Peyer's patch (tissue), 4 donors: ENCODE measurements around the gene CAPN9. TPM values are rescaled to one million over a fixed set of nuclear protein-coding genes. Genes with fewer than 3 reads are reported as not detected.

Experiments
- DNase-seq, 3 donors: peaks; one replicate each; pipeline ENCODE4 v3.0.0-alpha.2; 2017 to 2019
- H3K27ac ChIP-seq, 4 donors: fragments of 200-600 bp; sonication (generic); one replicate each; pipeline ENCODE4 v1.5.1; 2016 to 2019
- H3K27me3 ChIP-seq, 2 donors: fragments of 200-600 bp; sonication (generic); one replicate each; pipeline ENCODE4 v1.5.1; 2019
- H3K36me3 ChIP-seq, 3 donors: fragments of 200-600 bp; sonication (generic); one replicate each; pipeline ENCODE4 v1.5.1; 2016 to 2019
- H3K4me1 ChIP-seq, 4 donors: fragments of 200-600 bp; sonication (generic); one replicate each; pipeline ENCODE4 v1.5.1; 2016 to 2019
- H3K4me3 ChIP-seq, 4 donors: fragments of 200-600 bp; sonication (generic); 1 replicate in 3 of 4; 2 replicates in 1 of 4; pipeline ENCODE4 v1.5.1; 2016 to 2019; ENCODE audit warnings: mild to moderate bottlenecking in 1 of 4
- H3K9me3 ChIP-seq, 4 donors: fragments of 200-600 bp; sonication (generic); one replicate each; pipeline ENCODE4 v1.5.1; 2016 to 2019; ENCODE audit warnings: mild to moderate bottlenecking in 1 of 4
- CTCF ChIP-seq, 6 experiments: fragments of 450-650 bp in 4 of 6; fragments of 200-600 bp in 2 of 6; sonication (generic) in 1 of 6; IDR thresholded peaks; one replicate each; pipeline ENCODE4 v1.5.1; 2017 to 2019; ENCODE audit warnings: antibody characterized with exemption in 6 of 6, mild to moderate bottlenecking in 3 of 6, moderate library complexity in 1 of 6
- POLR2A ChIP-seq, 2 donors: fragments of 450-650 bp; IDR thresholded peaks; one replicate each; pipeline ENCODE4 v1.5.1; 2017; ENCODE audit warnings: antibody characterized with exemption in 2 of 2, mild to moderate bottlenecking in 2 of 2, moderate library complexity in 2 of 2
- total RNA-seq, 4 donors: library from RNA; depleted of rRNA; stranded (reverse); fragments of >200 nt; gene quantifications; one replicate each; pipeline ENCODE4 v1.1.0, GENCODE V29; 2016

The CAPN9 gene
- total RNA-seq, 4 donors from 2014 or later: 23.7 to 43.1 (median 33.4) TPM

- H3K9me3 ChIP-seq: peaks cover 0 to 6% (median 2%) of the 10 kb centered on the region in 4 donors
- no peaks in the 10 kb centered on the region for H3K27me3 ChIP-seq
- H3K4me1 ChIP-seq: no peaks in the 10 kb centered on the region
- no peak overlapping the region for H3K4me3 ChIP-seq
- no peaks in the 10 kb centered on the region for H3K36me3 ChIP-seq
- DNase-seq: no peak
- TF ChIP-seq CTCF (IDR thresholded peaks at IDR 0.05): no peak
- TF ChIP-seq POLR2A (IDR thresholded peaks at IDR 0.05): no peak
- H3K27ac ChIP-seq: no peak overlapping the region
Observed at GRCh38 chr1:230808281-230808872, 61.2 kb downstream of the CAPN9 start.

- H3K36me3 ChIP-seq: no peaks in the 10 kb centered on the region
- H3K27me3 ChIP-seq: no peaks in the 10 kb centered on the region
- DNase-seq: no peak
- no peaks in the 10 kb centered on the region for H3K4me1 ChIP-seq
- H3K4me3 ChIP-seq: no peak overlapping the region
- peaks cover 0 to 6% (median 2%) of the 10 kb centered on the region in 4 donors for H3K9me3 ChIP-seq
- TF ChIP-seq POLR2A (IDR thresholded peaks at IDR 0.05) (no peak), CTCF (IDR thresholded peaks at IDR 0.05) (no peak)
- H3K27ac ChIP-seq: no peak overlapping the region
Observed at GRCh38 chr1:230809256-230809990, 62.2 kb downstream of the CAPN9 start.

- Histone ChIP-seq H3K4me3 (no peak overlapping the region), H3K27ac (no peak overlapping the region), H3K27me3 (no peaks in the 10 kb centered on the region), H3K36me3 (no peaks in the 10 kb centered on the region), H3K9me3 (peaks cover 0 to 6% (median 2%) of the 10 kb centered on the region in 4 donors), H3K4me1 (no peaks in the 10 kb centered on the region)
- no peak for DNase-seq
- TF ChIP-seq CTCF (IDR thresholded peaks at IDR 0.05) (no peak), POLR2A (IDR thresholded peaks at IDR 0.05) (no peak)
Observed at GRCh38 chr1:230812568-230812967, 65.4 kb downstream of the CAPN9 start.

GRCh38 chr1:230814949-230815692 is 67.9 kb downstream of the CAPN9 start:
- Histone ChIP-seq H3K9me3 (peaks cover 0 to 6% (median 2%) of the 10 kb centered on the region in 4 donors), H3K4me3 (no peak overlapping the region), H3K36me3 (no peaks in the 10 kb centered on the region), H3K4me1 (no peaks in the 10 kb centered on the region), H3K27ac (no peak overlapping the region), H3K27me3 (no peaks in the 10 kb centered on the region)
- TF ChIP-seq POLR2A (IDR thresholded peaks at IDR 0.05): no peak
- no peak for TF ChIP-seq CTCF (IDR thresholded peaks at IDR 0.05)
- no peak for DNase-seq

GRCh38 chr1:230816018-230816417 is 68.8 kb downstream of the CAPN9 start:
- no peaks in the 10 kb centered on the region for H3K27me3 ChIP-seq
- DNase-seq: no peak
- H3K27ac ChIP-seq: no peak overlapping the region
- H3K4me3 ChIP-seq: no peak overlapping the region
- no peaks in the 10 kb centered on the region for H3K36me3 ChIP-seq
- no peak for TF ChIP-seq CTCF (IDR thresholded peaks at IDR 0.05)
- TF ChIP-seq POLR2A (IDR thresholded peaks at IDR 0.05): no peak
- H3K4me1 ChIP-seq: no peaks in the 10 kb centered on the region
- peaks cover 0 to 6% (median 2%) of the 10 kb centered on the region in 4 donors for H3K9me3 ChIP-seq
